NCI-H146 treated with DMSO at 0.1 percent for 48 hours (cell line): ENCODE measurements around the gene SERPINE1.
"Not testable (repeated sequence)": the region's sequence is repeated elsewhere in the genome, so short reads cannot be mapped to it uniquely, and the experiment has no call there.

Source experiments
- DNase-seq: peaks from one replicate; lab custom pipeline; 2025; ENCODE audit not compliant: unreplicated experiment; lab: John Stamatoyannopoulos, UW

SERPINE1 gene

GRCh38 chr7:101126651-101127459 lies at the start of gene SERPINE1:
TSS of gene SERPINE1 (plus strand) at chr7:101127104. CDS start at chr7:101128394, 1,290 bp downstream.
- no peak for DNase-seq

GRCh38 chr7:101077303-101078086 lies 49.4 kb upstream of the SERPINE1 start:
- DNase-seq: peak; percentile 61

- DNase-seq: no peak
Observed at GRCh38 chr7:101081432-101081831, 45.5 kb upstream of the SERPINE1 start.

GRCh38 chr7:101084865-101085161 lies 42.1 kb upstream of the SERPINE1 start:
- DNase-seq: no peak

- DNase-seq: peak; percentile 63
Observed at GRCh38 chr7:101085162-101085964, 41.5 kb upstream of the SERPINE1 start, which contains the start of gene TRIM56. TSS of gene TRIM56 (plus strand) at chr7:101085481. CDS start at chr7:101087313, 1,832 bp downstream.

- no peak for DNase-seq
Observed at GRCh38 chr7:101087334-101088068, 39.4 kb upstream of the SERPINE1 start.

- DNase-seq: no peak
Observed at GRCh38 chr7:101088069-101088425, 38.9 kb upstream of the SERPINE1 start.

- DNase-seq: no peak
Observed at GRCh38 chr7:101088858-101089529, 37.9 kb upstream of the SERPINE1 start.

GRCh38 chr7:101089876-101090275 lies 37.0 kb upstream of the SERPINE1 start:
- DNase-seq: no peak

- DNase-seq: not testable (repeated sequence)
Observed at GRCh38 chr7:101092266-101092905, 34.5 kb upstream of the SERPINE1 start.

GRCh38 chr7:101093906-101094305 lies 33.0 kb upstream of the SERPINE1 start:
- DNase-seq: no peak

- no peak for DNase-seq
Observed at GRCh38 chr7:101094376-101094775, 32.5 kb upstream of the SERPINE1 start.

- DNase-seq: peak; percentile 11
Observed at GRCh38 chr7:101094791-101095375, 32.0 kb upstream of the SERPINE1 start.

- DNase-seq: no peak
Observed at GRCh38 chr7:101096331-101096956, 30.5 kb upstream of the SERPINE1 start.

GRCh38 chr7:101096957-101097347 lies 30.0 kb upstream of the SERPINE1 start:
- DNase-seq: no peak

- DNase-seq: no peak
Observed at GRCh38 chr7:101097561-101097960, 29.3 kb upstream of the SERPINE1 start.

GRCh38 chr7:101099969-101100781 lies 26.7 kb upstream of the SERPINE1 start:
- no peak for DNase-seq
